Stimulated activated CD8-positive, alpha-beta memory T cell treated with anti-CD3 and anti-CD28 coated beads, Interleukin-15, amount 100 ng/mL, for 4 hours (primary cell): Measurements from ENCODE around the gene SMIM35.

Experiments
- DNase-seq, 2 donors: peaks; one replicate each; pipeline ENCODE4 v3.0.0-alpha.2; 2020; ENCODE audit warnings: low read depth in 2 of 2

Gene SMIM35

DNA sequence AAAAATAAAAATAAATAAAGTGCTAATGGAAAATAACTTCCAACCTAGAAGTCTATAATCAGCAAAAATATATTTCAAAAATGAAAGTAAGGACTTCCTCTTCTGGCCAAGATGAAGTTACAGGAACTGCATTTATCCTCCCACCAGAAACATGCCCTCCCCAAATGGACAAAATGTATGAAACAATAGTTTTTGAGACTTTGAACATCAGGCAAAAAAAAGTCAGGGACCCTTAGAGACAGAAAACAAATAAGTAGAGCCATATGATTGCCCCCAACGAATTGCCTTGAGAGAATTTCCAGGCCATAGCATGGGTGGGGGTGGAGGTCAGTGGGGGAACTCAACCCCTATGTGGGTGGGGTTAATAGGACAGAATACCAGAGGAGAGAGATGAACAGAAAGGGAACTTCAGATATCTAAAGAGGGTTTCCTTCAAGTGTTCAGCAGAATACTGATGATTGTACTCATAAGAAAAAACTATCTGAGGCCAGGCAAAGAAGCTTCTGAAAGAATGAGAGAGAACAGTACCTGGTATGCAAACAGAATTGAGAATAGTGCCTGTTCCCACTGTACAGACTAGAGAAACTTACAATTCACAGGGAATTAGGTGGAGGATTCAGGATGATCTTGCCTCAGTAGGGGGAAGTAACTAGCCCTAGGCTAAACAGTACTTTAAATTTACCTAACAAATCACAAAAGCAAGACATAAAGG, 127.2 kb downstream of the SMIM35 start:
- no peak for DNase-seq

DNA sequence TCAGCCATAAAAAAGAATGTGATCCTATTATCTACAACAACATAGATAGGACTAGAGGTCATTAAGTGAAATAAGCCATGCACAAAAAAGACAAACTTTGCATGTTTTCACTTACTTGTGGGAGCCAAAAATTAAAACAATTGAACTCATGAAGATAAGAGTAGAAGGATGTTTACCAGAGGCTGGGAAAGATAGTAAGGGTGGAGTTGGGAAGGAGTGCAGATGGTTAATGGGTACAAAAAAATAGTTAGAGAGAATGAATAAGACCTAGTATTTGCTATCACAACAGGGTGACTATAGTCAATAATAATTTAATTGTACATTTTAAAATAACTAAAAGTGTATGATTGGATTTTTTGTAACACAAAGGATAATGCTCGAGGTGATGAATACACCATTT, 127.8 kb downstream of the SMIM35 start:
- DNase-seq: no peak
